NCI-H226 (cell line): Measurements from ENCODE around the gene HOXB8.

Experiments
- DNase-seq: peaks from one replicate; pipeline ENCODE4 v3.0.0-alpha.2; 2015

The HOXB8 gene

DNA sequence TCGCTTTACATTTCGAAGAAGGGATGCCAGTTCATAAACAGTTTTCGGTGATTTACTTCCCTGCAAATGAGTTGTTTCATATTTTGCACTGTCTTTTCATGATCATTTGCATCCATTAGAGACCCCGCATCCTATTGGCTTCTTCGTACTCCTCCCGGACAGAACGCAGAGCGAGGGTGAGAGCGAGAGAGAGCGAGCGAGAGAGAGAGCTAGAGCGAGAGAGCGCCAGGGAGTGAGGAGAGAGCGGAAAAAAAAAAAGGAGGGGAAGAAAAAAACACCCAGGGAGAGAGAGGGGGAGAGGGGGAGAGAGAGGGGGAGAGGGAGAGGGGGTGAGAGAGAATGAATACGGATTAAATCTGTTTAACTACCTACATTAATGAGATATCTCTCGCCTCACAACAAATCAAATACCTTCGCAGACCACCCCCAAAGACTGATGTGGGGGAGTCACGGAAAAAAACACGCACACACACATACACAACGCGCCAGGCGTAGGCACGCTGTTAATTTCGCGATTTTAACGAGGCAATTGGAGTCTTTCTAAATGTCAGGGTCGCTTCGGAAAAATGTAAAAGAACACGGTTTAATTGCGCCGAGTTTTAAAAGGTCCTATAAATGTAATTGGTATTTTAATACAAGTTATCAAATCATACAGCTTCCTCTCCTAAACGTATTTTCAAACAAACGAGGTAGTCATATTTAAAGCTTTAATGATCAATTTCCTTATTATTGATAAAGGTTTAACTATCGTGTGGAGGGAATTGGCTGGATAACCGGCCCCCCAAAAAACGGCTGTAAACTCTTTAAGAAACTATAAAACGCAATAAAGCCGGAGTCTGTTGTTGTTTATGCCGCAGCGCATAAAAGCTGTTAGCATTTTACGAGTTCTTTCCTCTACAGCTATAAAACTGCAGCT, at the start of gene HOXB8:
TSS of gene HOXB8 (minus strand) at position 246 of the 916 bp plus-strand sequence. CDS start 588 bp downstream, outside the sequence.
- no peak for DNase-seq

DNA sequence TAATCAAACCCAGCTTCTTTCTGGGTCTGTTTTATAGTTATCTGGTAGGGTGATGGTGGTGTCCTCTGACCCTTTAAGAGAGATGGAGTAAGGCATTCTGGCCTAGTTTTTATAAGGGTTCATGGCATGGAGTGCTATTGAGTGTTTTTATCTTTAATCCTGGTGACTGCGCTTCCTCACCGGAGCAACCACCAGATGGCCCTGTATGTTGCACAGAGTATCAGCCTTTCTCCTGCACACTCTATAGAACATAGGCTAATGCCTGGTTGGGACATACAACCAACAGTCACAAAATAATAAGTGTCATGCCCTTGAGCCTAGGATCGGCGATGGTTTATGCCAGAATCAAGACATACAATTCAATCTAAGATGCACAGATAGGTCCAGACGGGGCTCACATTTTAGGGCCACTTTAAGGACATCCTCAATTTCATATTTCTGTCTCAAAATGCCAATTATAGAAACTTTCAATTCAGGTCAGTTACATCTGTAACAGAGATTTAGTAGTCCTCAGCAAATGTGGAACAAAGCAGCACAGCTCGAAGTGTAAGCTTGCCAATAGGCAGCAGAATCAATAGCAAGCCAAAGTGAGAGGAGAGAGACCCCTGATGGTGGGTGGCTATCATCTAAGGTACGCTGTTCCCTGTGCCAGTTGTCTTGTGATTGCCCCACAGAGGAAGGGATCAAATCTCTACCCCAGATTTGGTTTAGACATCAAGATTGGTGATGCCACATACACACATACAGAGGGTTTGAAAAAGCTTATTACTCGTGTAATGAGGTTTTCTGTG, 48.2 kb upstream of the HOXB8 start:
- no peak for DNase-seq

DNA sequence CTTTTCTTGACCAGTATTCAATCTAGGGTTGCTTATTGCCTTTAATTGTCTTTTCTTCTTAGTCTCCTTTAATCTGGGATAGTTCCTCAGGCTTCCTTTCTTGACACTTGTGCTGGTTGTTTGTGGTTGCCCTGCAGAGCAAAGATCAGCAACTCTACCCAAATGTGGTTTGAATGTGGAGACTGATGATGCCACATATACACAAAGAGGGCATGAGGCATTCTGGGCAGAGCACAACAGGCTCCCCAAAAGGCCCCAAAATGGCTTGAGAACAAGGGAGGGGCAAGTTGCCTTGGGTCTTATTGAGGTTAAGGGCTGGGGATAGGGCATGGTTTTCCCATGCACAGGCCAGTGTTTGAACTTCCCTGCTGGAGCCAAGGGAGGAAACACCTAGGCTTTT, 40.8 kb upstream of the HOXB8 start:
- no peak for DNase-seq

DNA sequence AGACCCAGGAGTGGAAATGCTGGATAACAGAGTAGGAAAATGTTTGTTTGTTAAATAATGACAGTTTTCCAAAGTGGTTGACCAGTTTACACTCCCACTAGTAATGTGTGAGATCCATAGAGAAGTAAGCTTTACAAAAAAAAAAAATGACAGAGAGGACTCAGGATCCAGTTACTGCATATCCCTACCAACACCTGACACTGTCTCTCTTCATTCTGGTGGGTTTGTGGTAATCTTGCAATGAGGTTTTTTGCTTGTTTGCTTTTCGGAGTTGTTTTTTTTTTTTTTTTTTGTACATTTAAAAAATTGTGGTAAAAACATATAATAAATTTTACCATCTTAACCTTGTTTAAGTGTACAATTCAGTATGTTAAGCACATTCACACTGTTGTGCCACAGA, 34.6 kb upstream of the HOXB8 start:
- DNase-seq, result no peak

DNA sequence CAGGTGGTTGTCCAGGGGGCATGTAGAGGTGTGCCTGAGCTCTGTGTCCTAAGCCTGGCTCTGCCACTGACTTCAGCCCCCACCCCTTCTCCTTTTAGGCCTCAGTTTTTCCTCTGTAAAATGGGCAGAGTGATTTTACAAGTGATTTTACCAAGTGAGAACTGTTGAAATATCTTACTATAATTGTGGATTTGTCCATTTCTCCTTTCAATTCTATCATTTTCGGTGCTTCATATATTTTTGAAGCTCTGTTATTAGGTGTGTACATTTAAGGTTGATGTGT, 32.8 kb upstream of the HOXB8 start:
- DNase-seq, result no peak

DNA sequence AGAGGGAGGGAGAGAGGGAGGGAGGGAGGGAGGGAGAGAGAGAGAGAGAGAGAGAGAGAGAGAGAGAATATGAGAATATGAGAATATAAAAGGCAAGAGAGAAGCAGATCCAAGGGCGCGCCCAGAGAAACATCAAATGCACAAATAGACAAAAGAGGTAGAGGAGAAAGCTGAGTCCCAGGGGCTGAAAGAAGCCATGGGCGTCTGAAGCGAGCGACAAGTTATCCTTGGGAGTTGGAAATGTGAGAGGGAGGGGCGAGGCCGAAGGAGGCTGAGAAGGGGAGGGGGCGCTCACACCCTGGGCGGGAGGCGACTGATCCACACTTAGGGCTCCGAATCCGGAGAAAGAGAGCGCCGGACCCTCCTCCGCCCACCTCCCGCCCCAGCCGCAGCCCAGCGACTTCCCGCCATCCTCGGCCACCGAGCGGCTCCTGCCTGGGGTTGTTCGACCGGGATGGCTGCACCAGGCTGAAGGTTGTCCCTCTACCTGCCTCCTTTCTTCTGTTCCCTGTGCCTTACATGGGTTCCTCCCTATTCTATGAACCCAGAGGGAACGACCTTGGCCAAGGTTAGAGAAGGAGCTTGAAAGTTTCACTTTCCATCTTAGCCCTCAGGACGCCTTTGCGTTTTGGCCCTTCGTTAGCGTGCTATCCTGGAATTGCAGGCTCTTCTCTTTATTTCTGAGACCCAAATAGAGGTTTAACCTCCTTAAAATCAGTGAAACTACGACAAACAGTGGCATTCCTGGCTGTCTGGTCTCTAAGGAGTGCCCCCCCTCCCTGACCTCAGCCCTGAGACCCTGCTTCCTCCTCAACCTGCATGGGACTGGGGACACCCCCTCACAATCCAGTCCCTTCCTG, 32.2 kb upstream of the HOXB8 start:
- no peak for DNase-seq

DNA sequence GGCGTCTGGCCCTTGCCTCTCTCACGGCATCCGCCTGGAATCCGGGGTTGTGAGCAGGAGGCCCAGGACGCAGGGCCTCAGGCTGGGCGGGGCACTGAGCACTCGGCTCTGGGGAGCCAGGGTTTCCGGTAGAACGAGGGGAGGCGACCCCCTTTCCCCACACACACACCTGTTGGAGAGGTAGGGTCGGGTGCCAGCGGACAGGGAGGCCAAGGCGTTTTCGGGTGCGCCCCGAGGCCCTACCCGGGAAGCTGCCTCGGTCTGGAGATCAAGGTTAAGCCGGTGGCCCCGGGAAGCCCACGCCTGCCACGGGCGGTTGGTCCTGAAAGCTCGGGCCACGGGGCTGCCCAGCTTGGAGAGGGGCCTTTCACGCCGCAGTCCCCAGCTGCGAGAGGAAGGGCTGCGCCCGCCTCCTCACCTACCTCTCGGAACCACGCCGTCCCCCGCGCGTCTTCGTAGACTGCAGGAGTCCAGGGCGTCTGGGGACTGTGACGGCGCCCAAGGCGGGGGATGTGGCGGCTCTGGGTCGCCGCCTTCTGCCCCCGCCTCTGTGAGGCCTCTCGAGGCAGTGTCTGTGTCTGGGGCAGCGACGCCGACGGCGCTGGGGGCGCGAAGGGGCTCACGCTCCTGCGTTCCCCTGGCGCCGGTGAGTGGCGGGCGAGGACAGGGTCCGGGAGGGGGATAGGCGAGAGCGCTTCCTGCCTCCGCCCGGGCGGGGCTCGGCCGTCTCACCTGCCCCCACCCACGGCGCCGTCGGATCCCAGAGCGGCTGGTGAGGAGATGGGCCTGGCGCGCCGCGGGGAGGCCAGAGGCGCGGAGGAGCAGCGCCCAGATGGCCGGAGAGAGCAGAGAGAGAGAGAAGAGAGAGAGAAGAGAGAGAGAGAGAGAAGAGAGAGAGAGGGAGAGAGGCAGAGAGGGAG, 31.4 kb upstream of the HOXB8 start:
- no peak for DNase-seq

DNA sequence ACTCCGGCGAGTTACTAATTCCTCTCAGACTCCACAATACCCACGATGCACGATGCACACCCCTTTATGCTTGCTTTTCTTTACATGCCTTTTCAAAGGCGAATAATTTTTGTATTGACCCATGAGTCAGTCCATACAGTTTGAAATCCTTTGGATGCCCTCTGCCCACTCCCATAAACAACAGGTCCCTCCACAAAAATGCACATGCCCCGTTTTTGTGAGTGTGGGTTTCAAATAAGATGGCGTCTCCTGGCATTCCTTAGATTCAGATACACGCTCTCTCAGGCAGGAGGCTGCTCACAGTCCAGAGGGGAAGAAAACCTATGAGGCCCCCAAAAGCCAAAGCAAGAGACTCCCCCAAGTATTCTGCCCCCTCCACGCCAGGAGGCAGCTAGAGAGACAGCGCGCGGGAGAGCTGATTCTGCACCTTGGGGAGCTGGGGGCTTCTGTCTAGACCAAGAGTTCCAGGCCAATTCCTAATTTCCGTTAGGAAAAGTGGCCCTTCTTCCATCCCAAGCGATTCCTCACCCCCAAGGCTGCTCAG, 30.6 kb upstream of the HOXB8 start:
- DNase-seq, result no peak

DNA sequence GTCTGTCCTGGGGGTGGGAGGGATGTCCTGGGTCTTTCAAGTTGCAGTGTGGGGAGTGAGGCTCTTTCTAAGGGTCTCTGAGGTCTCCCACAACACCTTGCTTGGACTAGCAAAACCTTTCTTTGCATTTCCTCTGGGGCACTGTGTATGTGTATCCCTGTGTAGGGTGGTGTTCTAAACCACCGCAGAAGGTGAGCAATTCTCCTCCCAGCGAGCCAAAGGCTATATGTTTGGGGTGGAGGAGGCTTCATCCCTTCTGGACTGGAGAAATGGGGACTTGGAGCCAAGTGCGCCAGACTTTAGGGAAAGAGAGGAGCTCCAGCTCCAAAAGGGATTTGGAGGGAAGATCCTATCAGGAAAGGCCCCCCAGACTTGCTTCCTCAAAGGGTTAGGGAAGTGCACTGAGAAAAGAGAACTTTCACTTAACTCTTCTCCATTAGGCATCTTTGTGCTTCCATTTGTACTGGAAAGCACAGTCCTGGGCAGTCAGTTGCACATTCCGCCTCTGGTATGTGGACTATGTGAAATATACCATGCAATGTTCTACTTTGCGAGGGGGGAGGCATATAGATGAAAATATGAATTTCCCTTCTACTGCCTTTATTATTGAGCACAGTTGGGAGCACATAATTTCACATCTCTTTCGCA, 29.9 kb upstream of the HOXB8 start:
- DNase-seq, result no peak

DNA sequence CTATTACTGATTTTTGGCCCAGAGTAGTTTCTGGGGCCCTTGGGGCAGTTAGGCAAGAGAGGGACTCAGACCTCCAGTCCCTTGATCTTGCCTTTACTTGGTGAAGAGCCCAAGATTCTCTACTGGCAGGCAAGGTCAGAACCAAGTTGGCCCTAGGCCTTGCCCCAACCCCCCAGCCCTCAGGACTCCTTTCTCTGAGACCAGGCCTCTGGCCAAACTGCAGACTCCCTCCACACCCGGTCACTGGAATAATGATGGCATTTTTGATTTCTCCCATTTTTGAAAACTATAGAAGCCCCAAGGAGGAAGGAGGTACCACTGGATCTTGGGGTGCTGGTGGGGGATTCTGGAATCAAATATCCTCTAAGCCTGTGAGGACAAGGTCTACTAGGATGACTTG, 29.1 kb upstream of the HOXB8 start:
- DNase-seq, result no peak

DNA sequence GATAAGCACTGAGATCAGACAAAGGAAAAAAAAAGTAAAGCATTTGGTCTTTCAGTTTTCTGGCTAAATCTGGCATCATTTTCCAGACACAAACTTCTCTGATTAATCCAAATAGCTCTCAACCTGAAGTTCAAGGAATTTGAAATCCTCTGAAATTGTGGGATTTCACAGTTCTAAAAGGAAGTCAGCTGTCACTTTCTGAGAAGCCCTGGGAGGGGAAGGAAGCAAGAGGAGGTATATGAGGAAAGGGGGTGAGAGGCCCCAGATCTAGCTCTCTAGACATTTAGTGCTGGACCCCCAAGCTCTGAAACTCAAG, 28.6 kb upstream of the HOXB8 start:
- DNase-seq, result no peak

DNA sequence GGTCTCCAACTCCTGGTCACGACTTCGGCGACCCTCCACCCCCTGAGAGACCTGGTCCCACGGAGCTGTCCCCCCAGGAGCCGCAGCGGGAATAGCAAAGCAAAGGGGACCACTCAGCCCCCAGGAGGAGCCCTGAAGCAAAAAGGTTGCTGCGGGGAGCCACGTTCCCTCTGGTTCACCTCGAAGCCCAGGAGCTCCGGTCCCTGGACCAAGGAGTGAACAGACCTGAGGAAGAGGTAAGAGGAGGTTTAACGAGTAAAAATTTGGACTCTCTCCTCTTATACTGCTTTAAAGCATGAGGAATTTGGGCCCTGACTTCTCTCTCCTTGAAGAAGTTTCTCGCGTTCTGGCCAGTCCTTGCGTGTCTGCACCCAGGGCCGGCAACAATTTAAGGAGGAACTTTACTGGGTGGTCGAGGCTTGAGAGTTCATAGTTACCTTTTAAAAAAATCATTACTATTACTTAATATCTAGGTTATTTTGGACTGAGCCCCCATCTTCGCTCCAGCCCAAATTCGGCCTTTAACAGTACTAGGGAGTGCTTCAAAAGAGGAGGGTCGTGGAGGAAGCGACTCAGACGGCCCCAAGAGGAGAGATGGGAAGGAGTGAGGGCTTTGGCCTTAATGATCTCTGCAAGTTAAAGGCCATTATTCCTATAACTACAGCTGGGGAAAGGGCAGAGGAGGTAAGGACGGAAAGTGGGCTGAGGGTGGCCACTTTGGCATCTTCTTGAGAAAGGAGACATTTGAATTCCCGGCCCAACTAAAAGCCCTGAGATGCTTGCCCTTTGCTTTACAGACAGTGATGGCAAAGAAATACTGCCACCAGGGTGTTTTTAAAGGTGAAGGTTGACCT, 28.0 kb upstream of the HOXB8 start:
- DNase-seq, result no peak

DNA sequence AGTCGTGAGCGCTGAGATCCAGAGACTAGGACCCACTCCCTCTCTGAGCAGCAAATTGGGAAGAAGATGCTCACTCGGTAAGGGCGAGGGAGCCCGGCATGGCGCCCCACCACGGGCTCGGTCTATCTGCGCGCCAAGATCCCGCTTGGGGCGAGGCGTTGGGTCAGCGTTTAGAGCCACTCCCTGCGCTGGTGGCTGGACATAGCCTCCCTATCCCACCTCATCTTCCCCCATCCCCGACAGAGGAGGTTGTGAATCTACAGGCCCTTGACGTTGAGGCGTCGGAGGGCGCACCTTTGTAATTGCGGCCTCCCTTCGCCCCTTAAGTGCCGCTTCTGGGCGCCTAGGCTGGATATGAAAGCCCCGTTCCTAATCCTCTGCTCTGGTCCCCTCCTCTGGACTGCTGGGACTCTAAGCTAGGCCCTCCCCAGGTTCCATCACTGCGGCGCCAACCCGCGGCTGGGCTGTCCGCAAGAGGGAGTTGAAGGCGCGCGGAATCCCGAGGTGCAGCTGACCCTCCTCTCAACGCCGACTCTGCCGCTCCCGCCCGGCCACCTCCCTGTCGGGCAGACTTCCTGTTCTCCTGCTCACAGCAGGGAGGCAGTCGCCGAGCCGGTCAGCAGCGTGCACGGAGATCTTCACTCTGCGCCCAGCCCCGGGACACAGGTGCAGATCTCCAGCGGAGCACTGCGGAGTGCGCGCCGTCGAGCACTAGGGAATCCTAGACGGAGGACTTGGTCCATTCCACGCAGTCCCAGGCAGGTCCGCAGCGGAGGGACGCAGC, 27.2 kb upstream of the HOXB8 start:
- DNase-seq, result no peak

DNA sequence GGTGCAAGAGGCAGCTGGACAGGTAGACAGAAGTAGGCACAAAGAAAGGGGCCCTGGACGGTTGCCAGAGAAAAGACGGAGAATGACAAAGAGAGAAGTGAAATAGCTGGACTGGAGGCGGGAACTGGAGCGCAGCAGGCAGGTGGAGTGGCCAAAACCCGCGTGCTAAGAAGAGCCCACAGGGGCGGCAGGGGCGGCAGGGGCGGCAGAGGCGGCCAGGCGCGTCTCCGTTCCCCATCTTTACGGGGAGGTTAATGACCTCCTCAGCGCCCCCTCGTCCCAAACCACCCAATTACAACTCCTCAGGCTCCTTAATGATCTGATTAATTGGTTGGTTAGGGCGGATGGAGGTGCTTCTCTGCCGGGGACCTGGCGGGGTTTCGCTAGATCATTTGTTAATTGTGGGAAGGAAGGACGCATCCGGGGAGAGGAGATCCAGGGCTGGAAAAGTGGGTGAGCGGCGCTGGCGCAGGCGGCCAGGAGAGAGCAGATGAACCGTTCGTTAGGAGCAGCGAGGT, 26.5 kb upstream of the HOXB8 start:
- DNase-seq, result no peak

DNA sequence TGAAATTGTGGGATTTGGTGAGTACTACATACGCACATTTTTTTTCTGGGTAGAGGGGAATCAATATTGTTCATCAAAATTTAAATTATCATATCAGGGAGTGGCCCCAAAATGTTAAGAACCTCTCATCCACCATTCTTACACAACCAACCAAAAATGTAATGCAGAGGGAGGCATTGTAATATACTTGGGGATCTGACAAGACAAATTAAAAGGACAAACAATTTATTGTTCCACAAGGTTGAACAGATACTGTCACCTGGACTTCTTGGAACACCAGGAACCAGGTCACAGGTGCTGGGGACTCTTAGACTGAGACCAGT, 25.7 kb upstream of the HOXB8 start:
- no peak for DNase-seq

DNA sequence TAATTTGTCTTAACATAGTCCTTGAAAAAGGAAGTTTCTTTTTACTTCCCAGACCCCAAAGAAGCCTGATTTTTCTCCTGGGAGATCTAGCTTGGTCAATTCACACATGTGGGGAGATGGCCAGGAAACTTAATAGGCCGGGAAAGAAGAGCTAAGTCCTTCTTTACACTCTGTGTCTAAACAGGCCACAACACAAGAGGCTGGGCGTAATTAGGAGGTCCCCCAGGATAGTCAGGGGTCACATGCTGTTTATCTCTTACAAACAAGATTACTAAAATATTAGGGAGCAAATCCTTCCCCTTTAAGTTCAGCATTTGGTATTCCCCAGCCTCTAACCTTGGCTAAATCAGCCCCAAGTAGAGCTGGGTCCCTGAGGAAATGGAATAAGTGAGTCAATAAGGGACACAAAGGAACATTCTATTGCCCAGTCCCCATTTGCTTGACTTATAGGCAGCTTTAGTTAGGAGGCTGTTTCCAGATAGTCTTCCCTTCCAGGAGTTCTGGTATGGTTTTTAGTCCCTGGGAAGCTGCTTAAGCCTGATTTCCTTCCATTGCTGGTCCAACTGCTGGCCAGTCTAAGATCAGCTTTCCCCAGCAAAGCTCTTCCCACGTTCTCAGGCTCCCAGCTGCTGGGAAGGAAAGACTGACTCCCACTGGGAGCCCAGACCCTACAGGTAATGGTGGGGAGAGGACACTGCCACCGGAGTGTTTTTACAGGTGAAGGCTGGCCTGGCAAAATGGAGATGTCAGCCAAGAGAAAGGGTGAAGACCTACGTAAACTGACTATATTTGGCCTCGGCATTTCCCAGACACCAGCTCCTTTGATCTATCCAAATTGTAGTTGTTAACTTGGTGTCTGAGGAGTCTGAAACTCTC, 25.1 kb upstream of the HOXB8 start:
- no peak for DNase-seq

DNA sequence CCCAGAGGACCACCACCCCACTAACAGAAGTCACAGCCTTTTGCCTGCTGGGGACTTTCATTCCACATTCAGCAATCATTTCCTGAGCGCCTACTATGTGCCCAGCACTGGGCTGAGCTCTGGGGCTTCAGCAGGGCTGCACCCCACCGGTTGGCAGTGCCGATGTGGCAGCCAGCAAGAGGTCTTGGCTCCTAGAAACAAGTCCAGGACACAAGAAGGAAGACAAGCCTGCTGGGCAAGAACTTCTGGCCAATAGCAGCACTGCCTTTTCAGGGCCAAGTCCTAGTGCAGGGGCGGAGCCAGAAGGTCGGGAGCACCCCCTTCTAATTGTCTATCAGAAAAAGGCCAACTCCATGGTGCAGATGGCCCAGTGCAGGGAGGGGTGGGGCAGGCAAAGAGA, 24.0 kb upstream of the HOXB8 start:
- no peak for DNase-seq
